Measurements from ENCODE around the gene FADS3. TPM values are rescaled to one million over a fixed set of nuclear protein-coding genes. Genes with fewer than 3 reads are reported as not detected.

FADS3 gene
- total RNA-seq, 6 experiments from 2014 or later = 126 to 161 (median 137) TPM

GRCh38 chr11:61864814-61865775 is 26.2 kb downstream of the FADS3 start:
- H3K27ac Mint-ChIP-seq = no peak overlapping the region; the same call in 1 of the 2 replicates
- no peaks in the 10 kb centered on the region for H3K4me1 Mint-ChIP-seq (ENCODE audit: low read depth)
- no peaks in the 10 kb centered on the region for H3K36me3 Mint-ChIP-seq (ENCODE audit: low read depth)
- H3K4me3 Mint-ChIP-seq = no peak overlapping the region
- H3K9me3 Mint-ChIP-seq = no peaks in the 10 kb centered on the region
- TF ChIP-seq, protein P1, sequence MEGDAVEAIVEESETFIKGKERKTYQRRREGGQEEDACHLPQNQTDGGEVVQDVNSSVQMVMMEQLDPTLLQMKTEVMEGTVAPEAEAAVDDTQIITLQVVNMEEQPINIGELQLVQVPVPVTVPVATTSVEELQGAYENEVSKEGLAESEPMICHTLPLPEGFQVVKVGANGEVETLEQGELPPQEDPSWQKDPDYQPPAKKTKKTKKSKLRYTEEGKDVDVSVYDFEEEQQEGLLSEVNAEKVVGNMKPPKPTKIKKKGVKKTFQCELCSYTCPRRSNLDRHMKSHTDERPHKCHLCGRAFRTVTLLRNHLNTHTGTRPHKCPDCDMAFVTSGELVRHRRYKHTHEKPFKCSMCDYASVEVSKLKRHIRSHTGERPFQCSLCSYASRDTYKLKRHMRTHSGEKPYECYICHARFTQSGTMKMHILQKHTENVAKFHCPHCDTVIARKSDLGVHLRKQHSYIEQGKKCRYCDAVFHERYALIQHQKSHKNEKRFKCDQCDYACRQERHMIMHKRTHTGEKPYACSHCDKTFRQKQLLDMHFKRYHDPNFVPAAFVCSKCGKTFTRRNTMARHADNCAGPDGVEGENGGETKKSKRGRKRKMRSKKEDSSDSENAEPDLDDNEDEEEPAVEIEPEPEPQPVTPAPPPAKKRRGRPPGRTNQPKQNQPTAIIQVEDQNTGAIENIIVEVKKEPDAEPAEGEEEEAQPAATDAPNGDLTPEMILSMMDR (IDR thresholded peaks at IDR 0.05) = no peak
- H3K27me3 Mint-ChIP-seq (ENCODE audit: insufficient read depth) = peaks cover 7% of the 10 kb centered on the region
- no peak for DNase-seq

DNA sequence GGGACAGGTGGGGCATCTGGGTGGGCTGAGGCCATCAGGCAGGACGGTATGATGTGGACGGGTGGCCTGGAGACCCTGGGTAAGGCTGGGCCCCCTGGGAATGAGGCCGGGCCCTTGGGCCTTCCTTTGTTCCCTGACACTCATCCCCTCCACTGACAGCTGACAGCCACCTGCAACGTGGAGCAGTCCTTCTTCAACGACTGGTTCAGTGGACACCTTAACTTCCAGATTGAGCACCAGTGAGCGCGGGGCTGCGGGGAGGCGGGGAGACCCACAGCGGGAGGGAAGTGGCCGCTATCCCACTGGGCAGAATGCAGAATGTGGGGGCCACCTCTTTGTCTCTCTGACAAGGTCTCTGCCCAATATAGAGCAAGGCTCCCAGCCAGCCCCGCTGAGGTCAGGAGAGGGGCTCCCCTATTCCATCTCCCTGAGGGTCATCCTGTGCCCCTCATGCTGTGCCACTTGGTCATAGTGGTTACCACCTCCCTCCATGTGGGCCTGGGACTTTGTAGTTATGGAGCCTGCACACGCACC is 27.7 kb downstream of the FADS3 start:
- TF ChIP-seq, protein P1 (IDR thresholded peaks at IDR 0.05) = no peak
- Mint-ChIP-seq H3K4me1 (ENCODE audit: low read depth) (no peaks in the 10 kb centered on the region), H3K9me3 (no peaks in the 10 kb centered on the region), H3K27me3 (ENCODE audit: insufficient read depth) (peaks cover 3% of the 10 kb centered on the region), H3K4me3 (no peak overlapping the region), H3K36me3 (ENCODE audit: low read depth) (peaks cover 5% of the 10 kb centered on the region; the same call in 1 of the 2 replicates), H3K27ac (no peak overlapping the region)
- no peak for DNase-seq

GRCh38 chr11:61862714-61863547 is 28.4 kb downstream of the FADS3 start:
- no peak for DNase-seq
- Mint-ChIP-seq H3K4me1 (ENCODE audit: low read depth) (no peaks in the 10 kb centered on the region), H3K9me3 (no peaks in the 10 kb centered on the region), H3K27ac (no peak overlapping the region), H3K36me3 (ENCODE audit: low read depth) (peaks cover 5% of the 10 kb centered on the region; the same call in 1 of the 2 replicates), H3K27me3 (ENCODE audit: insufficient read depth) (peaks cover 3% of the 10 kb centered on the region), H3K4me3 (no peak overlapping the region)
- TF ChIP-seq, protein P1 (IDR thresholded peaks at IDR 0.05) = no peak

GRCh38 chr11:61861634-61862033 is 29.7 kb downstream of the FADS3 start:
- H3K27ac Mint-ChIP-seq = no peak overlapping the region
- DNase-seq = no peak
- no peaks in the 10 kb centered on the region for H3K9me3 Mint-ChIP-seq
- H3K4me1 Mint-ChIP-seq (ENCODE audit: low read depth) = no peaks in the 10 kb centered on the region
- peaks cover 5% of the 10 kb centered on the region; the same call in 1 of the 2 replicates for H3K36me3 Mint-ChIP-seq (ENCODE audit: low read depth)
- TF ChIP-seq, protein P1 (IDR thresholded peaks at IDR 0.05) = no peak
- peaks cover 3% of the 10 kb centered on the region for H3K27me3 Mint-ChIP-seq (ENCODE audit: insufficient read depth)
- no peak overlapping the region for H3K4me3 Mint-ChIP-seq
